ENCODE data around the gene MAPK4.

MAPK4 gene

DNA sequence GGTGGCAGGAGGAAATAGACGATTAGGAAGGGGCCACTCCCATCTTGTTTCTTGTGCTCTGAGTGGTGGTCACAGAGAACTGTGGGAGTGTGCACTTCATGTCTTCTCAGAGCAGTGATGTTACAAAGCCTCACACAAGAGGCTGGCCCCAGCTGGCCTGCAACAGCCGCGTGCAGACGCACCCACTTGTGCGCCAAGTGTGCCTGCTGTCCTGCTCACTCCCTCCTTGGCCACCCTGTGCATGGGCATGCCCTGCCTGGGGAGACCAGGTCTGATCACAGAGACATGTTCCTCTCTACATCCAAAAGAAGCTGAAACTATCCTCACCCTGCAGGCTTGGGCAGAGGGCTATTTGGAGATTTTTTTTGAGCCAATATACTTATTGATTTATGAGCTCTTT, 151.5 kb downstream of the MAPK4 start:
- no peak for DNase-seq
- peaks cover 7% of the 10 kb centered on the region for H3K9me3 ChIP-seq (ENCODE audit: severe bottlenecking)
- H3K27me3 ChIP-seq (ENCODE audit: insufficient read depth, low read depth, severe bottlenecking): no peaks in the 10 kb centered on the region
- TF ChIP-seq, protein P1, sequence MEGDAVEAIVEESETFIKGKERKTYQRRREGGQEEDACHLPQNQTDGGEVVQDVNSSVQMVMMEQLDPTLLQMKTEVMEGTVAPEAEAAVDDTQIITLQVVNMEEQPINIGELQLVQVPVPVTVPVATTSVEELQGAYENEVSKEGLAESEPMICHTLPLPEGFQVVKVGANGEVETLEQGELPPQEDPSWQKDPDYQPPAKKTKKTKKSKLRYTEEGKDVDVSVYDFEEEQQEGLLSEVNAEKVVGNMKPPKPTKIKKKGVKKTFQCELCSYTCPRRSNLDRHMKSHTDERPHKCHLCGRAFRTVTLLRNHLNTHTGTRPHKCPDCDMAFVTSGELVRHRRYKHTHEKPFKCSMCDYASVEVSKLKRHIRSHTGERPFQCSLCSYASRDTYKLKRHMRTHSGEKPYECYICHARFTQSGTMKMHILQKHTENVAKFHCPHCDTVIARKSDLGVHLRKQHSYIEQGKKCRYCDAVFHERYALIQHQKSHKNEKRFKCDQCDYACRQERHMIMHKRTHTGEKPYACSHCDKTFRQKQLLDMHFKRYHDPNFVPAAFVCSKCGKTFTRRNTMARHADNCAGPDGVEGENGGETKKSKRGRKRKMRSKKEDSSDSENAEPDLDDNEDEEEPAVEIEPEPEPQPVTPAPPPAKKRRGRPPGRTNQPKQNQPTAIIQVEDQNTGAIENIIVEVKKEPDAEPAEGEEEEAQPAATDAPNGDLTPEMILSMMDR (IDR thresholded peaks at IDR 0.05; ENCODE audit: low read depth, low read length): no peak
- H3K27ac ChIP-seq: peak overlapping the region; percentile 32
- H3K4me3 ChIP-seq (ENCODE audit: low read depth, low read length): no peak overlapping the region
- peaks cover 14% of the 10 kb centered on the region for H3K36me3 ChIP-seq

DNA sequence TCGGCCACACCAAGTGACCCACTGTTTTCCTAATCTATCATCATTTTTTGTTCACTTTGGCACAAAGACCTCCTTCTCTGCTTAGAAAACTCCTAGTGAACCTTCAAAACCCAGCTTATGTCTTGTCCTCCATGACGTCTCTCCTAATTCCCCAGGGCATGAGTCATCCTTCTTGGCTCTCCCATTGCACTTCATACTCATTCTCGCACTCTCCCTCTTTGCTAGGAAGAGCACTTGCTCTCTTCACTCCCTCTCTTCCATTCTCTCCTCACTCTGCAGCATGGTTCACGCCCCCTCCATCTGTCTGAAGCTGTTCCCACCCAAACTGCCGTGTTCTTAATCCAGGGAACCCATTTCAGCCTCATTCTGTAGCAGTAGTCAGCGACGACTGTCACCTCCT, 156.0 kb downstream of the MAPK4 start:
- peaks cover 7% of the 10 kb centered on the region for H3K9me3 ChIP-seq (ENCODE audit: severe bottlenecking)
- no peak overlapping the region for H3K4me3 ChIP-seq (ENCODE audit: low read depth, low read length)
- DNase-seq: no peak
- TF ChIP-seq, protein P1 (IDR thresholded peaks at IDR 0.05; ENCODE audit: low read depth, low read length): no peak
- H3K27me3 ChIP-seq (ENCODE audit: insufficient read depth, low read depth, severe bottlenecking): no peaks in the 10 kb centered on the region
- no peak overlapping the region for H3K27ac ChIP-seq
- H3K36me3 ChIP-seq: peaks cover 31% of the 10 kb centered on the region

DNA sequence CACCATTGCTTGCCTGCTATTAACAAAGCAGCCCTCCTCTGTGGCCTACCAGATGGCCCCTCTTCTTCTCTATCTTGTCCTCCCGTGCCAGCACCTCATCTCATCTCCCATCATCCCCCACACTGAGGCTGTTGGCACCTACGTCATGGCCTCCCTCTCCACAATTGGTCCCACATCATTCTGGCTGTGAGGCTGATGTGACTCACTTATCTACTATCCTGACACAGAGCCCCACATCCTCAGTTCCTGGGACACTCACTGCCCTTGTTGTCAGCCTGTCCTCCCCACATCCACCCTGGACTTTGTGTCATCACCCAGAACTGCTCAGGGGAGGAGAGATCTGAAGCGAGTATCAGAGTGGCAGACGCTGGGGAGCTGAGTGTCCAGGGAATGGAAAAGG, 157.0 kb downstream of the MAPK4 start:
- no peak overlapping the region for H3K4me3 ChIP-seq (ENCODE audit: low read depth, low read length)
- H3K27me3 ChIP-seq (ENCODE audit: insufficient read depth, low read depth, severe bottlenecking): no peaks in the 10 kb centered on the region
- TF ChIP-seq, protein P1 (IDR thresholded peaks at IDR 0.05; ENCODE audit: low read depth, low read length): no peak
- H3K9me3 ChIP-seq (ENCODE audit: severe bottlenecking): peaks cover 7% of the 10 kb centered on the region
- DNase-seq: no peak
- H3K27ac ChIP-seq: no peak overlapping the region
- peaks cover 31% of the 10 kb centered on the region for H3K36me3 ChIP-seq

DNA sequence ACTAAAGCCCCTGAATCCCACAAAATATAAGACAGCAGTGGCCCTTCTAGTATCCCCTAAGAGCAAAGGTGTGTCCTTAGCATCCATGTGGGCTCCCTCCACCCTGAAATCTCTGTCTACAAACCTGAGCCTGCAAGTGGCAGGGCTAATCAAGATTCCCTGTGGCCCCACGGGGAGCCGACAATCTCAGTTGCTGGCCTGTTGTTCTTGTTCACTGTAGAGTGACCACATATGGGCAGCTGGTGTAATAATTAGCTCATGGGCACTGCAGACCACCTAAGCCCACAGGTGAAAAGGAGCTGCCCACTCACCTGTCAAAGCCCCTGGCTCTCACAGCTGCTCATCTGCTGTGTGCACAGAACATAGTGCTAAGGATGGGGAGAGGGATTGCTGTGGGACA, 157.7 kb downstream of the MAPK4 start:
- TF ChIP-seq, protein P1 (IDR thresholded peaks at IDR 0.05; ENCODE audit: low read depth, low read length): no peak
- Histone ChIP-seq H3K9me3 (ENCODE audit: severe bottlenecking) (peaks cover 7% of the 10 kb centered on the region), H3K36me3 (peaks cover 36% of the 10 kb centered on the region), H3K4me3 (ENCODE audit: low read depth, low read length) (no peak overlapping the region), H3K27ac (no peak overlapping the region; the same call in 1 of the 2 replicates), H3K27me3 (ENCODE audit: insufficient read depth, low read depth, severe bottlenecking) (no peaks in the 10 kb centered on the region)
- DNase-seq: no peak

DNA sequence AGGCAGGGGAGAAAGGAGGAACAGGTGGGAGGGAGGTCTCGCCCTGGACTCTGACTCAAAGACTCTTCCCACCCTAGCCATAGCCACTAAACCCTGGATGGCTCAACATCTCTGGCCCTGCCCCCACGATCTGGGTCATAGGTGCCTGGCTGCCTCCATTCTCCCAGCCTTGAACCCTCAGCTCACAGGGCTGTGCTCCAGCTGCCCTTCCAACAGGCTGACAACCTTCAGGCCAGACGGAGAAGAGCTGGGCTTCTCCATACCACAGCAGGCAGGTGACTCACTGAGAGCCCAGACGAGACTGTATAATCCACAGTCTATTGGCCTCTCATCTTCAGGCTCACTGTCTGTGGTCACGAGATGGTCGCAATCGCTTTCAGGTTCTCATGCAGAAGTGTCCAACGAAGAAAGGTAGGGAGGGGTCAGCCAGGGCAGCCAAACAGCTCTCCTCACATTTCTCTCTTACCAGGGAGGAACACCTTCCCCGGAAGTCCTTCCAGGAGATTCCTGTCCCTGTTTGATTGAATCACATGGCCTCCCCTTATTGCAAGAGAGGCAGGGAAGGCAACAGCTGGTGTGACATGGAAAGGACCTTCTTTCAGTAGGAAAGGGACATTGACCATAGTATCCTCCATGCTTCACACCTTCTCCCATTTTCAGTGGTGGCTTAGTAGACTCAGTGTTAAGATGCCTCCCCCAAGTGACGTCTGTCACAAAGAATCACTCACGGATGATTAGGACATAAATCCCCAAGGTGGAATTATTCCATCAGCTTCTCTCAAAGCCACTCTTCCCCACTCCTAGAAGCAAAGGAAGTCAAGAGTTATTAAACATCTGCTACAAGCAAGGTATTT, 159.8 kb downstream of the MAPK4 start:
- H3K4me3 ChIP-seq (ENCODE audit: low read depth, low read length): no peak overlapping the region
- H3K27me3 ChIP-seq (ENCODE audit: insufficient read depth, low read depth, severe bottlenecking): no peaks in the 10 kb centered on the region
- peaks cover 7% of the 10 kb centered on the region for H3K9me3 ChIP-seq (ENCODE audit: severe bottlenecking)
- peaks cover 57% of the 10 kb centered on the region for H3K36me3 ChIP-seq
- DNase-seq: peak; percentile 76
- TF ChIP-seq, protein P1 (IDR thresholded peaks at IDR 0.05; ENCODE audit: low read depth, low read length): no peak
- H3K27ac ChIP-seq: peak overlapping the region; percentile 90
